Measurements from ENCODE around the gene FUT7. TPM values are rescaled to one million over a fixed set of nuclear protein-coding genes. Genes with fewer than 3 reads are reported as not detected.
A peak's percentile ranks its signal among the peaks of the same experiment; 100 is the strongest.

Gene FUT7
- total and polyA plus RNA-seq, 2 of the 8 experiments (the other 6 are each of a cell fraction or from before 2014, with no cell fraction given) = not detected

DNA sequence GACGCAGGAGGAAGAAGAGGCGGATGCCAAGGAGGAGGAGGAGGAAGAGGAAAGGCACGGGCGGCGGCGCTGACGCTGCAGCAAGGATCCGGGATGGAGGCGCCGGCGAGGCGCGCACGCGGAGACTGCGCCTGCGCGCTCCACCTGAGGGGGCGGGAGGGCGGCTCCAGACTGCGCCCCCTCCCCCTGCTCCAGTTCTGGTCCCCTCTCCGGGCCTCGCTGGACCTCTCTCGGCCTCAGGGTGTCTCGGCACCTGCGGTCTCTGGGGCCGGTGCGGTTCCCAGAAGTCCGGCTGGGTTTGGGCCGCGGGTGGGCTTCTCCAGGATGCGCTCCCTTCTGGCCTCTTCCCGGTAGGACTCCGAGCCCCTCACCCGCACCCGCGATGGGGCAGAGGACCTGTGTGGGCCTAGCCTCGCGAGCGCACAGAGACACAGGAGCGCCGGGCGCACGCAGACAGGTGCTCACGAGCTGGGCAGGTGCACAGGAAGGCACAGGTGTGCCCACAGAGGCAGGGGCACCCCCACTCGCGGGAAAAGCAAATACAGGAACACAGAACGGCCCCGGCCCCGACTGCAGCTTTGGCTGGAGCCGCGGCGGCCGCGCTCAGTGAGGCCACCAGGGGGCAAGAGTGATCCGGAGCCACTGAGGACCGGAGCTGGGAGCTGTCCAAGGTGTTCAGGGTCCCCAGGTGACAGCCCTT is 14.3 kb upstream of the FUT7 start, which contains the start of gene NPDC1 (continued):
- TF ChIP-seq RBBP5 (IDR thresholded peaks at IDR 0.05; ENCODE audit: borderline replicate concordance, low read depth, low read length) (no peak), RAD21 (IDR thresholded peaks at IDR 0.05 in 1 of 2, conservative IDR thresholded peaks at IDR 0.05 in 1 of 2; ENCODE audit: low read depth in 2 of 2, low read length in 2 of 2) (peak; percentile 63 to 76), TAF1 (IDR thresholded peaks at IDR 0.05; ENCODE audit: low read depth, low read length) (0 out of 2 replicates have a peak, but pooled peaks have one; percentile 6), GTF2F1 (IDR thresholded peaks at IDR 0.05; ENCODE audit: borderline replicate concordance, low read depth, low read length) (no peak), HDAC2 (IDR thresholded peaks at IDR 0.05; ENCODE audit: borderline replicate concordance in 1 of 2, low read depth in 2 of 2, low read length in 2 of 2) (peak; percentile 49 to 72; a peak in 3 of 4 replicates), JUND (IDR thresholded peaks at IDR 0.05; ENCODE audit: low read length) (0 out of 2 replicates have a peak, but pooled peaks have one; percentile 46), KDM1A (IDR thresholded peaks at IDR 0.05; ENCODE audit: borderline replicate concordance, low read length) (no peak), CHD2 (IDR thresholded peaks at IDR 0.05; ENCODE audit: low read length) (0 out of 2 replicates have a peak, but pooled peaks have one; percentile 34), SRF (IDR thresholded peaks at IDR 0.05; ENCODE audit: low read depth, low read length) (no peak), RFX5 (IDR thresholded peaks at IDR 0.05; ENCODE audit: borderline replicate concordance, low read depth, low read length) (no peak), CTBP2 (IDR thresholded peaks at IDR 0.05; ENCODE audit: borderline replicate concordance, insufficient read depth, insufficient read length, low read length) (no peak), SP4 (IDR thresholded peaks at IDR 0.05; ENCODE audit: low read length) (no peak), CHD1 (IDR thresholded peaks at IDR 0.05; ENCODE audit: low read depth, low read length) (no peak), CBX5 (IDR thresholded peaks at IDR 0.05; ENCODE audit: low read depth, low read length) (no peak), SP1 (IDR thresholded peaks at IDR 0.05; ENCODE audit: low read depth, low read length) (peak; percentile 40; the same call in 1 of the 2 replicates), SIN3A (conservative IDR thresholded peaks at IDR 0.05 in 1 of 2, IDR thresholded peaks at IDR 0.05 in 1 of 2; ENCODE audit: low read depth in 1 of 2, low read length in 2 of 2) (peak; percentile 99), SP2 (IDR thresholded peaks at IDR 0.05; ENCODE audit: low read length) (no peak), EGR1 (IDR thresholded peaks at IDR 0.05; ENCODE audit: borderline replicate concordance, low read depth, low read length) (peak; percentile 85; the same call in 1 of the 2 replicates), POLR2A (IDR thresholded peaks at IDR 0.05; ENCODE audit: control extremely low read depth in 1 of 2, low read depth in 2 of 2, low read length in 2 of 2) (no peak), CEBPB (IDR thresholded peaks at IDR 0.05; ENCODE audit: low read depth, low read length) (no peak), FOSL1 (IDR thresholded peaks at IDR 0.05; ENCODE audit: insufficient read depth, low read depth, low read length) (no peak)
- TF ChIP-seq, protein P1, sequence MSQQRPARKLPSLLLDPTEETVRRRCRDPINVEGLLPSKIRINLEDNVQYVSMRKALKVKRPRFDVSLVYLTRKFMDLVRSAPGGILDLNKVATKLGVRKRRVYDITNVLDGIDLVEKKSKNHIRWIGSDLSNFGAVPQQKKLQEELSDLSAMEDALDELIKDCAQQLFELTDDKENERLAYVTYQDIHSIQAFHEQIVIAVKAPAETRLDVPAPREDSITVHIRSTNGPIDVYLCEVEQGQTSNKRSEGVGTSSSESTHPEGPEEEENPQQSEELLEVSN (IDR thresholded peaks at IDR 0.05) = peak; percentile 59; the same call in 1 of the 2 replicates
- TF ChIP-seq, protein P2, sequence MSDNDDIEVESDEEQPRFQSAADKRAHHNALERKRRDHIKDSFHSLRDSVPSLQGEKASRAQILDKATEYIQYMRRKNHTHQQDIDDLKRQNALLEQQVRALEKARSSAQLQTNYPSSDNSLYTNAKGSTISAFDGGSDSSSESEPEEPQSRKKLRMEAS (IDR thresholded peaks at IDR 0.05) = peak; percentile 68
